Body of pancreas (tissue), 4 donors: ENCODE data around the gene UMPS. TPM values are rescaled to one million over a fixed set of nuclear protein-coding genes. Genes with fewer than 3 reads are reported as not detected.

Source experiments
- ATAC-seq: fragments of 150-250 bp; one replicate; pipeline ENCODE4 v1.9.1; 2016
- DNase-seq, 4 donors: peaks; one replicate each; pipeline ENCODE4 v3.0.0-alpha.2; 2019
- H3K27ac ChIP-seq, 4 donors: fragments of 200-600 bp; sonication (generic); 1 replicate in 3 of 4; 2 replicates in 1 of 4; pipeline versions ENCODE4 v1.5.1 to v1.6.1; 2016 to 2019; ENCODE audit warnings: mild to moderate bottlenecking in 1 of 4, mixed read lengths in 1 of 4, moderate library complexity in 1 of 4
- H3K27me3 ChIP-seq, 2 donors: fragments of 200-600 bp; sonication (generic); one replicate each; pipeline ENCODE4 v1.6.0; 2016; ENCODE audit warnings: mild to moderate bottlenecking in 1 of 2
- H3K36me3 ChIP-seq, 2 donors: fragments of 200-600 bp; sonication (generic); replicated peaks in 1 of 2; 2 replicates each; pipeline ENCODE4 v1.5.1; 2016; ENCODE audit warnings: low read depth in 2 of 2; ENCODE audit not compliant: insufficient read depth in 1 of 2
- H3K4me1 ChIP-seq: fragments of 200-600 bp; sonication (generic); one replicate; pipeline ENCODE4 v1.6.0; 2016
- H3K4me3 ChIP-seq, 2 donors: fragments of 200-600 bp; sonication (generic); 1 replicate in 1 of 2; 2 replicates in 1 of 2; pipeline ENCODE4 v1.5.1; 2016 to 2019
- H3K9me3 ChIP-seq, 3 donors: fragments of 200-600 bp; sonication (generic); 1 replicate in 2 of 3; 2 replicates in 1 of 3; pipeline ENCODE4 v1.5.1; 2016
- POLR2A ChIP-seq, 3 donors: fragments of 450-650 bp; IDR thresholded peaks; one replicate each; pipeline ENCODE4 v1.6.1; 2016; ENCODE audit warnings: antibody characterized with exemption in 3 of 3, mild to moderate bottlenecking in 2 of 3
- WGBS, 2 donors: methylation state at CpG; one replicate each; pipeline ENCODE4 v1.1.5; 2017; 5-methylcytosine and 5-hydroxymethylcytosine counted together
- intact Hi-C: fragments of 100-400 bp; cut with DNase I; formaldehyde crosslinking; loops from one replicate; pipeline ENCODE4 v1.15.1; 2023
- total RNA-seq, 2 donors: library from RNA; depleted of rRNA; stranded (reverse); fragments of >200 nt; gene quantifications; one replicate each; pipeline ENCODE4 v1.1.0, GENCODE V29; 2016
- TF ChIP-seq, protein P1 (sequence below), 7 experiments: fragments of 450-650 bp in 4 of 7; fragments of 200-600 bp in 3 of 7; sonication (generic) in 3 of 7; IDR thresholded peaks; one replicate each; pipeline ENCODE4 v1.5.1; 2016 to 2019; ENCODE audit warnings: antibody characterized with exemption in 7 of 7

Gene UMPS
- total RNA-seq, 2 donors from 2014 or later = 6.5 to 12.5 TPM

GRCh38 chr3:124771083-124771445 lies 40.8 kb downstream of the UMPS start:
- Histone ChIP-seq H3K4me3 (no peak overlapping the region), H3K27me3 (no peaks in the 10 kb centered on the region), H3K4me1 (peaks cover 14% of the 10 kb centered on the region), H3K9me3 (no peaks in the 10 kb centered on the region), H3K27ac (no peak overlapping the region), H3K36me3 (no peaks in the 10 kb centered on the region)
- DNase-seq (no peak), ATAC-seq (no peak)
- no peak for TF ChIP-seq POLR2A (IDR thresholded peaks at IDR 0.05)
- TF ChIP-seq, protein P1, sequence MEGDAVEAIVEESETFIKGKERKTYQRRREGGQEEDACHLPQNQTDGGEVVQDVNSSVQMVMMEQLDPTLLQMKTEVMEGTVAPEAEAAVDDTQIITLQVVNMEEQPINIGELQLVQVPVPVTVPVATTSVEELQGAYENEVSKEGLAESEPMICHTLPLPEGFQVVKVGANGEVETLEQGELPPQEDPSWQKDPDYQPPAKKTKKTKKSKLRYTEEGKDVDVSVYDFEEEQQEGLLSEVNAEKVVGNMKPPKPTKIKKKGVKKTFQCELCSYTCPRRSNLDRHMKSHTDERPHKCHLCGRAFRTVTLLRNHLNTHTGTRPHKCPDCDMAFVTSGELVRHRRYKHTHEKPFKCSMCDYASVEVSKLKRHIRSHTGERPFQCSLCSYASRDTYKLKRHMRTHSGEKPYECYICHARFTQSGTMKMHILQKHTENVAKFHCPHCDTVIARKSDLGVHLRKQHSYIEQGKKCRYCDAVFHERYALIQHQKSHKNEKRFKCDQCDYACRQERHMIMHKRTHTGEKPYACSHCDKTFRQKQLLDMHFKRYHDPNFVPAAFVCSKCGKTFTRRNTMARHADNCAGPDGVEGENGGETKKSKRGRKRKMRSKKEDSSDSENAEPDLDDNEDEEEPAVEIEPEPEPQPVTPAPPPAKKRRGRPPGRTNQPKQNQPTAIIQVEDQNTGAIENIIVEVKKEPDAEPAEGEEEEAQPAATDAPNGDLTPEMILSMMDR (IDR thresholded peaks at IDR 0.05) = no peak
- intact Hi-C loops = no loop called here
- WGBS, 2 donors = 82 to 86% methylated on average over 2 of the region's 2 CpGs

- H3K4me3 ChIP-seq = no peak overlapping the region
- intact Hi-C loops = no loop called here
- H3K4me1 ChIP-seq = peaks cover 14% of the 10 kb centered on the region
- DNase-seq = peak in 3 of 4 donors; percentile 39 to 58 (median 44)
- ATAC-seq = peak; percentile 41
- H3K9me3 ChIP-seq = no peaks in the 10 kb centered on the region
- WGBS, 2 donors = 57 to 75% methylated on average over 15 to 17 of the region's 17 CpGs
- H3K36me3 ChIP-seq = no peaks in the 10 kb centered on the region
- peak overlapping the region in 1 of 4 donors; percentile 16 for H3K27ac ChIP-seq
- TF ChIP-seq POLR2A (IDR thresholded peaks at IDR 0.05) = no peak
- TF ChIP-seq, protein P1 (IDR thresholded peaks at IDR 0.05) = no peak
- no peaks in the 10 kb centered on the region for H3K27me3 ChIP-seq
Observed at GRCh38 chr3:124772081-124772831, 42.0 kb downstream of the UMPS start.

GRCh38 chr3:124773351-124774326 lies 43.4 kb downstream of the UMPS start:
- peak overlapping the region in 2 of 4 donors; percentile 70 to 73 for H3K27ac ChIP-seq
- H3K36me3 ChIP-seq = no peaks in the 10 kb centered on the region
- DNase-seq = no peak
- peaks cover 14% of the 10 kb centered on the region for H3K4me1 ChIP-seq
- ATAC-seq = no peak
- 96% methylated on average over 16 to 17 of the region's 17 CpGs for WGBS, 2 donors
- intact Hi-C loops = no loop called here
- no peaks in the 10 kb centered on the region for H3K27me3 ChIP-seq
- H3K9me3 ChIP-seq = no peaks in the 10 kb centered on the region
- H3K4me3 ChIP-seq = no peak overlapping the region
- TF ChIP-seq, protein P1 (IDR thresholded peaks at IDR 0.05) = no peak
- no peak for TF ChIP-seq POLR2A (IDR thresholded peaks at IDR 0.05)

DNA sequence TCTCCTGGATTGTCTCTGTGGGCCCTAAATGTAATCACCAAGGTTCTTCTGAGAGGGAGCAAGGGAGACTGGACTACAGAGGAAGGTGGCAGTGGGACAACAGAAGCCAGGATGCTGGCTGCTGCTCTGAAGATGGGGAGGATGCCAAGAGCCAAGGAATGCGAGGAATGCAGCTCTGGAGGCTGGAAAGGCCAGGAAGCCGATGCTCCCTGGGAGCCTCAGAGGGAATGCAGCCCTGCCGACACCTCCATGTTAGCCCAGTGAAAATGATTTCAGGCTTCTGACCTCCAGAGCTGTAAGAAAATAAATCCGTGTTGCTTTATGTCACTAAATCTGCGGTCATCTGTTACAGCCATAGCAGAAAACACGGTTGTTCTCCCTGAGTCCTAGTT lies 44.1 kb downstream of the UMPS start:
- no peaks in the 10 kb centered on the region for H3K9me3 ChIP-seq
- intact Hi-C loops = no loop called here
- no peak for TF ChIP-seq POLR2A (IDR thresholded peaks at IDR 0.05)
- TF ChIP-seq, protein P1 (IDR thresholded peaks at IDR 0.05) = no peak
- H3K36me3 ChIP-seq = no peaks in the 10 kb centered on the region
- peak; percentile 78 for ATAC-seq
- peaks cover 14% of the 10 kb centered on the region for H3K4me1 ChIP-seq
- peak; percentile 40 to 74 (median 61) for DNase-seq
- no peak overlapping the region for H3K4me3 ChIP-seq
- H3K27me3 ChIP-seq = no peaks in the 10 kb centered on the region
- WGBS, 2 donors = 63 to 68% methylated on average over 6 of the region's 6 CpGs
- peak overlapping the region in 3 of 4 donors; percentile 59 to 73 (median 70) for H3K27ac ChIP-seq
